SK-N-SH (cell line): ENCODE measurements around the gene LIX1L. TPM values are rescaled to one million over a fixed set of nuclear protein-coding genes. Genes with fewer than 3 reads are reported as not detected.

Experiments used
- CTCF ChIA-PET: fragments of 300-600, 350-600 bp; formaldehyde crosslinking; extraction: SDS; loops from one replicate; lab custom pipeline; 2021; lab: Yijun Ruan, JAX
- POLR2A ChIA-PET: fragments of 350-600 bp; sonication (Branson Sonifier 250); formaldehyde crosslinking; extraction: SDS; loops from one replicate; lab custom pipeline; 2020; ENCODE audit warnings: antibody characterized with exemption, inconsistent platforms; lab: Yijun Ruan, JAX
- DNase-seq: peaks from one replicate; pipeline ENCODE4 v3.0.0; 2012
- H2AFZ ChIP-seq: fragments of 200-600 bp; sonication (generic); 2 replicates; pipeline ENCODE4 v1.8.1; 2016; ENCODE audit warnings: antibody characterized with exemption, mild to moderate bottlenecking, low read depth
- H3F3A ChIP-seq: fragments of 200-600 bp; sonication (generic); replicated peaks from 2 replicates; pipeline ENCODE3; 2016; ENCODE audit warnings: antibody characterized with exemption, mild to moderate bottlenecking; ENCODE audit not compliant: insufficient read depth
- H3K27ac ChIP-seq, 2 experiments: fragments of 200-500 bp in 1 of 2; fragments of 200-600 bp in 1 of 2; sonication (Bioruptor generic) in 1 of 2; sonication (generic), shearing (Covaris generic) in 1 of 2; 2 replicates each; pipeline versions ENCODE4 v1.5.1 to v1.6.1; 2014 to 2016; ENCODE audit warnings: low read depth in 2 of 2, inconsistent platforms in 1 of 2, low read length in 1 of 2, mild to moderate bottlenecking in 1 of 2, mixed read lengths in 1 of 2
- H3K27me3 ChIP-seq: fragments of 200-600 bp; sonication (generic), shearing (Covaris generic); 2 replicates; pipeline ENCODE4 v1.6.1; 2016; ENCODE audit warnings: mixed run types; ENCODE audit not compliant: insufficient read depth
- H3K36me3 ChIP-seq, 2 experiments: fragments of 200-500 bp in 1 of 2; fragments of 200-600 bp in 1 of 2; sonication (Bioruptor generic) in 1 of 2; sonication (generic) in 1 of 2; replicated peaks in 1 of 2; 2 replicates each; pipeline versions ENCODE3 to v1.5.1; 2014 to 2016; ENCODE audit warnings: low read length in 1 of 2, mild to moderate bottlenecking in 1 of 2; ENCODE audit not compliant: insufficient read depth in 2 of 2, control insufficient read depth in 1 of 2
- H3K4me1 ChIP-seq, 2 experiments: fragments of 200-500 bp in 1 of 2; fragments of 200-600 bp in 1 of 2; sonication (Bioruptor generic) in 1 of 2; sonication (generic), shearing (Covaris generic) in 1 of 2; 2 replicates each; pipeline versions ENCODE4 v1.5.1 to v1.6.1; 2014 to 2016; ENCODE audit warnings: low read depth in 1 of 2, low read length in 1 of 2, mixed run types in 1 of 2; ENCODE audit not compliant: insufficient read depth in 2 of 2, control insufficient read depth in 1 of 2
- H3K4me2 ChIP-seq: fragments of 200-600 bp; sonication (generic), shearing (Covaris generic); 2 replicates; pipeline ENCODE4 v1.6.1; 2017; ENCODE audit warnings: mixed run types
- H3K4me3 ChIP-seq, 2 experiments: fragments of 200-500 bp in 1 of 2; fragments of 200-600 bp in 1 of 2; sonication (Bioruptor generic) in 1 of 2; sonication (generic), shearing (Covaris generic) in 1 of 2; 2 replicates each; pipeline versions ENCODE4 v1.5.1 to v1.8.1; 2014 to 2016; ENCODE audit warnings: low read depth in 2 of 2, inconsistent platforms in 1 of 2, low read length in 1 of 2, mild to moderate bottlenecking in 1 of 2, mixed read lengths in 1 of 2, moderate library complexity in 1 of 2
- H3K79me2 ChIP-seq: fragments of 200-600 bp; sonication (generic); 2 replicates; pipeline ENCODE4 v1.8.1; 2017; ENCODE audit warnings: mild to moderate bottlenecking; ENCODE audit not compliant: insufficient read depth
- H3K9ac ChIP-seq: fragments of 200-600 bp; sonication (generic); 2 replicates; pipeline ENCODE4 v1.6.1; 2017; ENCODE audit warnings: mixed run types
- H3K9me2 ChIP-seq: fragments of 200-600 bp; sonication (generic); 2 replicates; pipeline ENCODE4 v1.6.1; 2017; ENCODE audit warnings: mixed run types
- H3K9me3 ChIP-seq: fragments of 200-600 bp; sonication (generic); 2 replicates; pipeline ENCODE4 v1.6.1; 2017; ENCODE audit warnings: mixed run types, mild to moderate bottlenecking, moderate library complexity
- H4K20me1 ChIP-seq: fragments of 200-600 bp; sonication (generic); 2 replicates; pipeline ENCODE4 v1.6.1; 2017; ENCODE audit warnings: mild to moderate bottlenecking, mixed run types; ENCODE audit not compliant: insufficient read depth
- CHD2 ChIP-seq: fragments of 150-350 bp; IDR thresholded peaks from 2 replicates; pipeline ENCODE4 v1.6.1; 2018; ENCODE audit warnings: low read length; ENCODE audit not compliant: partially characterized antibody
- ELF1 ChIP-seq: IDR thresholded peaks from 2 replicates; pipeline ENCODE4 v1.4.0; 2012
- FOSL2 ChIP-seq: IDR thresholded peaks from 2 replicates; pipeline ENCODE4 v1.4.0; 2012; ENCODE audit warnings: low read depth, mild to moderate bottlenecking, moderate library complexity, borderline replicate concordance
- IRF3 ChIP-seq: fragments of 150-350 bp; IDR thresholded peaks from 2 replicates; pipeline ENCODE4 v1.6.1; 2016; ENCODE audit warnings: mild to moderate bottlenecking, low read depth, low read length
- MAX ChIP-seq: IDR thresholded peaks from 2 replicates; pipeline ENCODE4 v1.4.0; 2012; ENCODE audit warnings: low read depth
- MEF2A ChIP-seq: IDR thresholded peaks from 2 replicates; pipeline ENCODE4 v1.4.0; 2012; ENCODE audit warnings: low read depth, borderline replicate concordance
- MXI1 ChIP-seq: IDR thresholded peaks from 2 replicates; pipeline ENCODE4 v1.6.1; 2012; ENCODE audit warnings: mild to moderate bottlenecking, low read depth, low read length, improper control_type of control experiment
- PBX3 ChIP-seq: IDR thresholded peaks from 2 replicates; pipeline ENCODE4; 2012
- POLR2AphosphoS5 ChIP-seq: IDR thresholded peaks from 2 replicates; pipeline ENCODE4 v1.6.1; 2012; ENCODE audit warnings: low read depth, low read length
- RAD21 ChIP-seq: IDR thresholded peaks from 2 replicates; pipeline ENCODE4 v1.6.1; 2012; ENCODE audit warnings: mild to moderate bottlenecking, low read length
- REST ChIP-seq: IDR thresholded peaks from 2 replicates; pipeline ENCODE4 v1.6.1; 2012; ENCODE audit warnings: mild to moderate bottlenecking, low read depth, low read length, moderate library complexity
- RXRA ChIP-seq: IDR thresholded peaks from 2 replicates; pipeline ENCODE4 v1.4.0; 2012; ENCODE audit warnings: low read depth, mild to moderate bottlenecking, borderline replicate concordance
- SIN3A ChIP-seq: IDR thresholded peaks from 2 replicates; pipeline ENCODE4 v1.6.1; 2012; ENCODE audit warnings: low read depth, mild to moderate bottlenecking, low read length, moderate library complexity, borderline replicate concordance
- SMC3 ChIP-seq: IDR thresholded peaks from 2 replicates; pipeline ENCODE4 v1.6.1; 2012; ENCODE audit warnings: low read depth, low read length, improper control_type of control experiment
- TAF1 ChIP-seq: IDR thresholded peaks from 2 replicates; pipeline ENCODE4 v1.6.1; 2012; ENCODE audit warnings: low read depth, mild to moderate bottlenecking, low read length, moderate library complexity, borderline replicate concordance
- YY1 ChIP-seq: IDR thresholded peaks from 2 replicates; pipeline ENCODE4 v1.4.0; 2012; ENCODE audit warnings: low read depth, mild to moderate bottlenecking
- ZBTB33 ChIP-seq: IDR thresholded peaks from 2 replicates; pipeline ENCODE4 v1.4.0; 2012; ENCODE audit warnings: low read depth, borderline replicate concordance
- WGBS: methylation state at CpG from one replicate; pipeline ENCODE4 v1.1.6; 2017; ENCODE audit warnings: low lambda C conversion rate; 5-methylcytosine and 5-hydroxymethylcytosine counted together
- polyA plus RNA-seq, 3 experiments: library from polyadenylated mRNA; depleted of rRNA; stranded (reverse); fragments of >200 nt; gene quantifications; 2 replicates each; pipeline ENCODE4 v1.2.3, GENCODE V29; 2012

LIX1L gene
- polyA plus RNA-seq, 1 of the 3 experiments (the other 2 are of a cell fraction) = 39.1 TPM

GRCh38 chr1:145961109-145961424, 3.2 kb upstream of the LIX1L start (continued):
- TF ChIP-seq ZBTB33 (no peak), MEF2A (no peak), RXRA (no peak), YY1 (no peak)

GRCh38 chr1:145960468-145961108, 2.8 kb upstream of the LIX1L start:
- no peaks in the 10 kb centered on the region for H3K9me2 ChIP-seq
- DNase-seq = peak; percentile 90
- H3K79me2 ChIP-seq = peaks cover 18% of the 10 kb centered on the region
- peak overlapping the region; percentile 95 for H3K4me2 ChIP-seq
- H3K36me3 ChIP-seq = no peaks in the 10 kb centered on the region
- H2AFZ ChIP-seq = peak overlapping the region; percentile 77
- H4K20me1 ChIP-seq = no peaks in the 10 kb centered on the region; the same call in 1 of the 2 replicates
- WGBS = 3% methylated on average over 18 of the region's 44 CpGs
- peaks cover 42% of the 10 kb centered on the region for H3F3A ChIP-seq
- peaks cover 33 to 57% of the 10 kb centered on the region in 2 experiments for H3K4me1 ChIP-seq
- H3K4me3 ChIP-seq = peak overlapping the region; percentile 69 to 76
- H3K9me3 ChIP-seq = no peaks in the 10 kb centered on the region
- H3K9ac ChIP-seq = peak overlapping the region; percentile 58
- H3K27me3 ChIP-seq = no peaks in the 10 kb centered on the region
- CTCF ChIA-PET = interaction anchor here (0.6 to 2.3 kb wide), 6 partner anchors 17 to 115 kb away, joined by 3 to 9 read pairs (median 4); partner anchors contain the start of genes NUDT17 and RBM8A
- H3K27ac ChIP-seq = peak overlapping the region; percentile 44 to 95; a peak in 3 of 4 replicates
- POLR2A ChIA-PET = interaction anchor here (1.2 to 1.6 kb wide), 2 partner anchors 33 to 102 kb away, joined by 5 to 7 read pairs; partner anchors contain the start of genes PIAS3 and RBM8A
- TF ChIP-seq IRF3 = no peak
- no peak for TF ChIP-seq REST
- TF ChIP-seq RAD21 = no peak
- TF ChIP-seq CHD2 = no peak
- peak; percentile 32; the same call in 1 of the 2 replicates for TF ChIP-seq ELF1
- TF ChIP-seq PBX3 = no peak
- no peak for TF ChIP-seq YY1
- no peak for TF ChIP-seq FOSL2
- no peak; the same call in 1 of the 2 replicates for TF ChIP-seq SIN3A
- peak; percentile 55; the same call in 1 of the 2 replicates for TF ChIP-seq MXI1
- peak; percentile 4; the same call in 1 of the 2 replicates for TF ChIP-seq SMC3
- TF ChIP-seq ZBTB33 = no peak
- TF ChIP-seq TAF1 = peak; percentile 45; the same call in 1 of the 2 replicates
- TF ChIP-seq MAX = 0 out of 2 replicates have a peak, but pooled peaks have one; percentile 34
- TF ChIP-seq POLR2AphosphoS5 = peak; percentile 64; the same call in 1 of the 2 replicates
- TF ChIP-seq, all 33 proteins: peak for 6
